ENCODE measurements around the gene TDG. TPM values are rescaled to one million over a fixed set of nuclear protein-coding genes. Genes with fewer than 3 reads are reported as not detected.

Gene TDG
- total and polyA plus RNA-seq, 4 donors, result 5.0 to 18.7 (median 11.8) TPM

GRCh38 chr12:104025771-104026170, 60.1 kb downstream of the TDG start:
- DNase-seq (ENCODE audit: low spot score), result no peak
- WGBS, result 97% methylated on average over 2 of the region's 2 CpGs
- no peaks in the 10 kb centered on the region for H3K9me3 ChIP-seq (ENCODE audit: control insufficient read depth in 4 of 4, low read length in 3 of 4)
- H3K36me3 ChIP-seq (ENCODE audit: control insufficient read depth in 4 of 4, insufficient read depth in 3 of 4, low read depth in 1 of 4, low read length in 3 of 4), result peaks cover 0 to 1% (median 0%) of the 10 kb centered on the region in 4 donors
- H3K27ac ChIP-seq (ENCODE audit: low read depth in 1 of 2, low read length in 2 of 2), result no peak overlapping the region
- H3K4me3 ChIP-seq (ENCODE audit: low read depth in 1 of 3, low read length in 3 of 3), result no peak overlapping the region
- TF ChIP-seq HNF4A (conservative IDR thresholded peaks at IDR 0.05) (no peak), YY1 (IDR thresholded peaks at IDR 0.05) (no peak), GABPA (IDR thresholded peaks at IDR 0.05 in 1 of 2, conservative IDR thresholded peaks at IDR 0.05 in 1 of 2) (no peak), ZBTB33 (IDR thresholded peaks at IDR 0.05) (no peak), HNF4G (IDR thresholded peaks at IDR 0.05) (no peak), FOXA1 (IDR thresholded peaks at IDR 0.05) (no peak), EGR1 (IDR thresholded peaks at IDR 0.05; ENCODE audit: low read depth in 2 of 2) (no peak), NR2F2 (IDR thresholded peaks at IDR 0.05) (no peak), TAF1 (conservative IDR thresholded peaks at IDR 0.05) (no peak), ATF3 (IDR thresholded peaks at IDR 0.05) (no peak), REST (IDR thresholded peaks at IDR 0.05) (no peak), RAD21 (IDR thresholded peaks at IDR 0.05) (no peak), MAX (IDR thresholded peaks at IDR 0.05) (no peak), RXRA (IDR thresholded peaks at IDR 0.05) (no peak), SP1 (IDR thresholded peaks at IDR 0.05) (no peak)
- no peaks in the 10 kb centered on the region for H3K4me1 ChIP-seq (ENCODE audit: control insufficient read depth in 4 of 4, insufficient read depth in 4 of 4, low read length in 3 of 4)
- H3K9ac ChIP-seq (ENCODE audit: low read depth in 1 of 2, low read length in 2 of 2), result no peak overlapping the region
- H3K27me3 ChIP-seq (ENCODE audit: control insufficient read depth in 4 of 4, insufficient read depth in 4 of 4, low read length in 3 of 4), result no peaks in the 10 kb centered on the region

- 62% methylated on average over 5 of the region's 5 CpGs for WGBS
- H3K27me3 ChIP-seq (ENCODE audit: control insufficient read depth in 4 of 4, insufficient read depth in 4 of 4, low read length in 3 of 4), result no peaks in the 10 kb centered on the region
- H3K36me3 ChIP-seq (ENCODE audit: control insufficient read depth in 4 of 4, insufficient read depth in 3 of 4, low read depth in 1 of 4, low read length in 3 of 4), result no peaks in the 10 kb centered on the region
- no peaks in the 10 kb centered on the region for H3K9me3 ChIP-seq (ENCODE audit: control insufficient read depth in 4 of 4, low read length in 3 of 4)
- no peak overlapping the region for H3K27ac ChIP-seq (ENCODE audit: low read depth in 1 of 2, low read length in 2 of 2)
- TF ChIP-seq HNF4A (conservative IDR thresholded peaks at IDR 0.05) (no peak), MAX (IDR thresholded peaks at IDR 0.05) (no peak), REST (IDR thresholded peaks at IDR 0.05) (no peak), RAD21 (IDR thresholded peaks at IDR 0.05) (no peak), FOXA1 (IDR thresholded peaks at IDR 0.05) (no peak), CTCF (IDR thresholded peaks at IDR 0.05; ENCODE audit: low read depth, low read length, missing input control) (no peak), EGR1 (IDR thresholded peaks at IDR 0.05; ENCODE audit: low read depth in 2 of 2) (no peak)
- no peak overlapping the region for H3K9ac ChIP-seq (ENCODE audit: low read depth in 1 of 2, low read length in 2 of 2)
- no peak overlapping the region for H3K4me3 ChIP-seq (ENCODE audit: low read depth in 1 of 3, low read length in 3 of 3)
- no peak for DNase-seq (ENCODE audit: low spot score)
- no peaks in the 10 kb centered on the region for H3K4me1 ChIP-seq (ENCODE audit: control insufficient read depth in 4 of 4, insufficient read depth in 4 of 4, low read length in 3 of 4)
These were observed 61.3 kb downstream of the TDG start for GRCh38 chr12:104026841-104027599.

All from liver (tissue), 9 donors.